A172 (cell line): ENCODE measurements around the gene RAP1GAP. TPM values are rescaled to one million over a fixed set of nuclear protein-coding genes. Genes with fewer than 3 reads are reported as not detected.
"Not testable (repeated sequence)": the region's sequence is repeated elsewhere in the genome, so short reads cannot be mapped to it uniquely, and the experiment has no call there.

Experiments
- DNase-seq: peaks from one replicate; pipeline ENCODE4 v3.0.0-alpha.2; 2015; ENCODE audit warnings: low spot score
- total RNA-seq: library from RNA; depleted of rRNA; stranded (reverse); fragments of >200 nt; shearing (Covaris generic); gene quantifications from 2 replicates; pipeline ENCODE4 v1.2.3, GENCODE V29; 2014

The RAP1GAP gene
- total RNA-seq, 1 experiment from 2014 or later: 1.1 TPM

DNA sequence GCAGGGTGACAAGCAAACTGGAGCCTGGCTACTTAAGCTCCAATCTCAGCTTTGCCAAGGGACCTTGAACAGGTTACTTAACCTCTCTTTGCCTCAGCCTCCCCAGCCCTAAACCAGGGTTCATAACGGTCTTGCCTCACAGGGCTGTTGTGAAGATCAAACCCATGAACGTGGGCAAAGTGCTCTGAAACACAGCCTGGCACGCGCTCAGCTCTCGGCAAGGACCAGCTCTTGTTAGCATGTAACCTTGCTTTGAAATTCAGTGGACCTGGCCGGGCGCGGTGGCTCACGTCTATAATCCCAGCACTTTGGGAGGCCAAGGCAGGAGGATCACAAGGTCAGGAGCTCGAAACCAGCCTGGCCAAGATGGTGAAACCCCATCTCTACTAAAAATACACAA, 24.8 kb downstream of the RAP1GAP start:
- DNase-seq: no peak

DNA sequence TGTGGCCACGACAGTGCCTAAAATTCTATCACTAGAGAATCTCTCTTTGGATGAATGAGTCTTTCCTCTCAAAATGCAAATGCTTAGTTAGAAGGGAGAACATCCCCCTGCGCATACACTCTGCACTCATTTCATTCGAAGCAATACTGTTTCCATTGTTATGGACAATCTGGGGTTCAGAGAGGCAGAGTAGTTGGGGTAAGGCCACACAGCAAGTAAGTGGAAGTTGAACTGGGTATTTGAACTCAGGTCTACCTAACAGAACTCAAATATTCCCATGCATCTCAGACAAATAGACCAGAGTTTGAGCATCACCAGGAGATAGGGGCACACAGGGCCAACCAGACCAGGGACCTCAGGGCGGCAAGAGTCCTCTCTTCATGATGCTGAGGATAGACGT, 25.5 kb downstream of the RAP1GAP start:
- no peak for DNase-seq

DNA sequence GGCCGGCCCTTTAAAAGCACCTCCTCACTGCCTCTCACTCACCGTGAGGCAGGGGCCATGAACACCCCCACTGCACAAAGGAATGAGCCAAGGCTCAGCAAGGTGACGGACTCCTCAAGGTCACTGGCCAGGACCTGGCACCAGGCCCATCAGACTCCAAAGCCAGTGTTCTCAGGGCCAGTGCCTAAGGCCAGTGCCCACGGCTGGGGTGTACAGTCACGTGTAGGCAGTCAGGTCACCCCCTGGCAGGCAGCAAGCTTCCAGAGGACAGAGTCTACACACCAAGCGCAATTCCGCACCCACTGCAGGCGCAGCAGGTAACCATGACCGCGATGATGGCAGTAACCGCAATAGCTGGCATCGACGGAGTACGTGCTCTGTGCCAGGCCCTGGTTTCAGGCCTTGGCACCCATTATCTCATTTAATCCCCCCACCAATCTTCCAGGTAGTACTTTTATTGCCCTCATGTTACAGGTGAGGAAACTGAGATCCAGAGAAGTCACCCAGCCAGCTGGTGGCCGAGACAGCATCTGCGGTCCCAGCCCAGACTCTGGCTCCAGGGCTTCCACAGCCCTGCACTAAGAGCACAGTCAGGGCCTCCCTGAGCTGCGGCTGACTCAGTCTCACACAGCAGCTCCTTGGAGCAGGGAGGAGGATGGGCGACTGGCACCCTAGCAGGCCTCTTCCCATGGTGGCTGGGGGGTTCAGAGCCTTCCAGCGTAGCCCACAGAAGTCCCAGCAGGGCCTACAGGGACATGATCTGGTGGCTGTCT, 27.0 kb downstream of the RAP1GAP start:
- DNase-seq: no peak

DNA sequence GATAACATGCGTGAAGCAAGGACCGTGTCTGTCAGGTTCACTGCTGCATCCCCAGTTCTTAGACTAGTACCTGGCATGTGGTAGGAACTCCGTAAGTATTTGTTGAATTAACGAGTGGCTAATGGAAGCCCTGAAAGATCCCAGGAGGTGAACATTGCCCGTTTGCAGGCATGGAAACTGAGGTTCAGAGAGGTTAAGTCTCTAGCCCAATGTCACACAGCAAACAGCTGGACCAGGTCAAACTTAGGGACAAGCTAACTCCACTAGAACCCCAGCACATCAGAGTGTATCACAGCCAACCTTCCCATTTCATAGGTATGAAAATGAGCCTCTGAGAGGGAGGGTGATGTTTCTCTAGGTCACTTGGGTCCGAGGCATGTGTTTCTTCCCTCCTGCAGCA, 27.6 kb downstream of the RAP1GAP start:
- DNase-seq: no peak

DNA sequence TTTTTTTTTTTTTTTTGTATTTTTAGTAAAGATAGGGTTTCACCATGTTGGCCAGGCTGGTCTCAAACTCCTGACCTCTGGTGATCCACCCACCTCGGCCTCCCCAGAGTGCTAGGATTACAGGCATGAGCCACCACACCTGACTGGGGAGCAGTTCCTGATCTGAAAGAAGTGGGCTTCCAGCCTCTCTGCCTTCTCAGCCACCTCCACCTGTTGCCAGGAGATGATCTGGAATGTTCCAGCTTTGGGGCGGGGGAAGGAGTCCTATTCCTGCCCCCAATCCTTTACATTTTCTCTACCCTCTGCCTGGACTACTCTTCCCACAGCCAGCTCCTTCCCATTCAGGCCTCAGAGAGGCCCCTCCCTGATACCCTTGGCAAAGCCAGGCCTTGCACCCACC, 28.1 kb downstream of the RAP1GAP start:
- no peak for DNase-seq

DNA sequence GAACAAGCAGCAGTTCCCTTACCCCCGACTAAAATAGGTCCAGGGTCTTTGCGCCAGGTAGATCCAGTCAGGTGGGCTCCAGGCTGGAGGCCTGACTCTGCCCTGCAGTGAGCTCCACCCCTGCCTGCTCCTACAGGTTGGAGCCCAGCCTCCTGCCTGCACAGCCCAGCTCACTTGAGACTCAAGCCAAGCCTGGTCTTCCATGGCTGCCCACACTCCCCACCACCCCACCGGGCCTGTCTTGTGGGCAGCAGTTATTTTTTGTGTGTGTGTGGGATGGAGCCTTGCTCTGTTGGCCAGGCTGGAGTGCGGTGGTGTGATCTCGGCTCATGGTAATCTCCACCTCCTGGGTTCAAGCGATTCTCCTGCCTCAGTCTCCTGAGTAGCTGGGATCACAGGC, 28.5 kb downstream of the RAP1GAP start:
- no peak for DNase-seq

DNA sequence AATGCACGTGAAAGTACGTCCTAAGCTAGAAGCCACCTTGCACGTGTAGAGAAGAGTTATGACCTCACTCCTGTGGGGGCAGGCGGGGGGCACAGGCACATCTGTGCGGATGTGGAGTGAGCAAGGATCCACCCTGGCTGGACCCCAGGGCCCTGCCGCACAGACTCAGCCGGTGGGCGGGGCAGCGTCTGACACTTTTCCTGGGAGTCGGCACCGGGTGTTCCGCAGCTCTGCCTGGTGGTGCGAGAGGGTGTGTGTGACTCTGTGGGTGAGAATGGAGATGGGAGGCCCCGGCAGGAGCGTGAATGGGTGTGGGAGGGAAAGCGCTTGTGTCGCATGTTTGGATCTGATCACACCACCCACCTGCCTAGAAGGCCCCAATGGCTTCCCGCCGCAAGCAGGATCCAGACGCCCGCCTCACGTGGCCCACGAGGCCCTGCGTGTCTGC, 29.5 kb downstream of the RAP1GAP start:
- peak; percentile 22 for DNase-seq

DNA sequence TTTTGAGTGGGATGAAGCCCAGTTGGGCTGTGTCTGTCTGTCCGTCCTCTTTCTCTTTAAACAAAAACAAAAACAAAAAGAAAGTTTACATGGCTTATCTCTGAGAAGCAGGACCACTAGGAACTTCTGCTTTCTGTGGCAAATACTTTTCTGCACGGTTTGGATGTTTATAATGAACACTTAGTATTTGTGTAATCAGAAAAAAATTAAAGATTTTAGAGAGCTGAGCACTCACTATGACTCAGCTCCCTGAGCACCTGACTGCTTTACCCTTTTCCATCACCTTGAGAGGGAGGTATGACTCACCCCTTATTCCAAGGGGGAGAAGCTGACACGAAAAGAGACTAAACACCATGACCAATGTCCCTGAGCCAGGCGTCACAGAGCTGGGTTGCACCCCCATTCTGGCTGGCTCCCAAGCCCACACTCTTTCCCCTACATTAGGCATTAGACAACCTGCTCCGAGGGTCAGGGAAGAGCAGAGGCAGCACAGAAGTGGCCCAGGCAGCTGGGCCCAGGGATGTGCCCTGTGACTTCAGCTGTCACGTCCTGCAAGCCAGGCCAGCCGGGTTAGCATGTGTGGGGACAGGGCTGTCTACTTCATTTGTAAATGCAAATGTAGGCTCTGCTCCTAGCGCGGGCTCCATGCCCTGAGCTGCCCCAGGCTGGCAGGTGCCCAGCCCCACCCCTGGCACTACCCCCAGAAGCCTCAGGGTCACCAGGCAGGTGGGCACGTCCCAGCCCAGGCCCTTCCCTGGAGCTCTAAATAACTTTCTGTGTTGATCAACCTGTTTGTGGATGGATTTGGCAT, 30.4 kb downstream of the RAP1GAP start:
- peak; percentile 78 for DNase-seq

DNA sequence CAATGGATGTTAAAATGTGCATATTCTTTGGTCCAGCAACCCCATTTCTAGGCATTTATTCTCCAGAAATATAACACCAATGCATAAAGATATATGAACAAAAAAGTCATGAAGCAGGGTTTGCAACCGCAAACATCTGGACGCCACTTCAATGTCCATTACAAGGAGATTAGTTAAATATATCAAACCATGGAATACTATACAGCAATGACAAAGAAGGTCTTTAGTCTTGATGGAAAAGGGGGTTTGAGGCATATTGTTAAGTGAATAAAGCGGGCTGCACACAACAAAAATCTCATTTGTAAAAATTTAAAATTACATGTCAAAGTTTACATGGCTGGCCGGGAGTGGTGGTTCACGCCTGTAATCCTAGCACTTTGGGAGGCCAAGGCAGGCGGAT, 31.6 kb downstream of the RAP1GAP start:
- no peak for DNase-seq

DNA sequence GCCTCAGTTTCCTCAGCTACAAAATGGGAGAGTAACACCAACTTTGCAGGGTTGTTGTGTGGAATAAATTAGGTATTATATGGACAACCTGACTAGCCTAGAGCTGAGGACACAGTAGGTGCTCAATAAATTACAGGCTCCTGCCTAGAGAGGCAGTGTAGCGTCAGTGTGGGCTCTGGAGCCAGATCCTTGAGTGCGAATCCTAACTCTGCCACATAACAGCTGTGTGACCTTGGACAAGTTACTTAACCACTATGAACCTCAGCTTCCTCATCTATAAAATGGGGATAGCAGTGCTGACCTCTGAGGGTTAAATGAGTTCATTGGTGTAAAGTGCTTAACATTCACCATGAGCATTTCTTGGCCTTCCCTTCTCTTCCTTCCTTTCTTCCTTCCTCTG, 33.1 kb downstream of the RAP1GAP start:
- no peak for DNase-seq

DNA sequence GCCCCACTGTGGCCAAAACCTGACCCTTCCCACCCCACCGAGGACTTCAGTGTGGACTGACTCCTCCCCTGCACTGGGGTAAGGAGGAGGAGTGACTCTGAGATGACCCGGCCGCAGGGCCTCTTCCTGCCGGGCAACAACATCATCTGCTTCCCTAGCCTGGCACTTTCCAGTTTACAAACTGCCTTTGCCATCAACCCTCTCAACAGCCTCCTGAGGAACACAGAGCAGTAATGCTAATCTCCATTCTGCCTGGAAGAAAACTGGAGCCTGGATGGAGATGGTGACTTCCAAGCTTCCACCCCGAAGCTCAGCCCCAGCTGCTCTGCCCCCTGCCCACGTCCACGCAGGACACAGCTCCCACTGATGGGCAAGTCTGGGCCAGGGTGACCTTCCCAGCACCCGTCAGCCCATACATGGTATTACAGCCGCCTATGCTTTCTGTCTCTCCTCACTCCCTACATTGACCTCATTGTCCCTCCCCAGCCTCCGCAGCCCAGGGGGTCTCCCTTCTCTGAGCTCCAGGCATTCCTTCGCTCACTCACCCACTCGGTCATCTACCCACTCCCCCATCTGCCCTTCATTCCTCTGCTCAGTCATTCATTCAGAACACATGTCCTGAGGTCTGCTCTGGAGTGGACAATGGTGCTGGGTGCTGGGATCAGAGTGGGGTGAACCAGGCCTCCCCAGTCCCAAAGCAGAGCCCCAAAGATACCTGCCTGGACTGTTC, 34.2 kb downstream of the RAP1GAP start:
- no peak for DNase-seq

DNA sequence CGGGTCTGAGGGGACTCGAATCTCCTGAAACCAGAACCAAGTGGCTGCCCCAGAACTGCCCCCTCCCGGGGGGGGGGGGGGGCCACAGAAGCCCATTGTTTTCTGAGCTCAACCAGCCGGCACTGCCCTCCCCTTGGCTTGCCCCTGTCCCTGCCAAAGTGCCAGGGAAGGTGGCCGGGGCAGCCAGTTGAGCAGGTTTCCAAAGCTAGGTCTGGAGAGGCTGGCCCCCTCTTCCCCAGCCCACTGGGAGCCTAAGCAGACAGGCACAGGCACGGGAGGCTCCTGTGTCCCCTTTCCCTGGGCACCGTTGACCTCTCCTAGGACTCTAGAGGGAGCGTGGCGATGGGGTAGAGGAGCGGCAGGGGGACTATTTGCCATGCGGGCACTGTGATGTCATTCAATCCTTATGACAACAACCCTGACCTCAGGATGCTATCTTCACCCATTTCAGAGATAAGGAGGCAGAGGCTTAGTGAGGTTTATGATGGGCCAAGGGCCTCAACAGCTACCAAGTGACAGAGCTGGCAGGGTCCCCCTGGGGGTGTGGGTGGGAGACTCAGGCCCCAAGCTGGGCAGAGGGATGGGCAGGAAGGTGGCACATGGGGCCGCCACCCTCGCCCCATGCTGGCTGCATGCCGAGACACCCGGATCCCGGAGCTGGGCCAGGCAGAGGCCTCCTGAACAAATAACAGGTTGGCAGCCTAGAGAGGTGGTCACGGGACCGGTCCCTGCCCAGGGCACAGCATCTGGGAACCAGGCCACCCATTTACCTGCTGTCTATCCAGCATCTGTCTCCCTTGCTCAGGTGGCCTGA, 35.0 kb downstream of the RAP1GAP start:
- no peak for DNase-seq

DNA sequence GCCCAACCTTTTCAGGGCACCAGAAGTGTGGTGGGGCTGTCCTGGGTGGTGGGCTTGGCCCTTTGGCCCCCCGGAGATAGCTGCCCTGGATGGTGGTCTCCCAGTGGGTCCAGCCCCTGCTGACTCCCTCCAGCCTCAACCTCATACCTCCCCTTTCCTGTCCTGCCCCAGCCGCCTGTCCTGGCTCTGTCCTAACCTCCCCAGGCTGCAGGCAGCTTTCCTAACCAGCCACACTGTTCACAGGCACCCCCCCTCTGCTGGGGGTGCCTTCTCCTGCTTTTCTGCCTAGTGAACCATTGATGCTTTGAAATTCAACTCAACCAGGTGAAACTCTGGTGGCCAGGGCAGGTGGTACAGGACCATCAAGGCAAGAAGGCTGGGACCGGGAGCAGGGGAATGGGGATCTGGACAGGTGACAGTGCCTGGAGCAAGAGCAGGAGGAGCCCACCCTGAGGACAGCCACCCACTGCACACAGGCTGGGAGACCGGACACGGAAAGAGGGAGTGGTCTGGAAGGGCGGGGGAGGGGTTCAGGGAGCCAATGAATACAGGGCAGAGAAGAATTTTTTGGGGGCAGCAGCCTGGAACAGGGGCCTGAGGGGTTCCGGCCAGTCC, 35.9 kb downstream of the RAP1GAP start:
- no peak for DNase-seq

DNA sequence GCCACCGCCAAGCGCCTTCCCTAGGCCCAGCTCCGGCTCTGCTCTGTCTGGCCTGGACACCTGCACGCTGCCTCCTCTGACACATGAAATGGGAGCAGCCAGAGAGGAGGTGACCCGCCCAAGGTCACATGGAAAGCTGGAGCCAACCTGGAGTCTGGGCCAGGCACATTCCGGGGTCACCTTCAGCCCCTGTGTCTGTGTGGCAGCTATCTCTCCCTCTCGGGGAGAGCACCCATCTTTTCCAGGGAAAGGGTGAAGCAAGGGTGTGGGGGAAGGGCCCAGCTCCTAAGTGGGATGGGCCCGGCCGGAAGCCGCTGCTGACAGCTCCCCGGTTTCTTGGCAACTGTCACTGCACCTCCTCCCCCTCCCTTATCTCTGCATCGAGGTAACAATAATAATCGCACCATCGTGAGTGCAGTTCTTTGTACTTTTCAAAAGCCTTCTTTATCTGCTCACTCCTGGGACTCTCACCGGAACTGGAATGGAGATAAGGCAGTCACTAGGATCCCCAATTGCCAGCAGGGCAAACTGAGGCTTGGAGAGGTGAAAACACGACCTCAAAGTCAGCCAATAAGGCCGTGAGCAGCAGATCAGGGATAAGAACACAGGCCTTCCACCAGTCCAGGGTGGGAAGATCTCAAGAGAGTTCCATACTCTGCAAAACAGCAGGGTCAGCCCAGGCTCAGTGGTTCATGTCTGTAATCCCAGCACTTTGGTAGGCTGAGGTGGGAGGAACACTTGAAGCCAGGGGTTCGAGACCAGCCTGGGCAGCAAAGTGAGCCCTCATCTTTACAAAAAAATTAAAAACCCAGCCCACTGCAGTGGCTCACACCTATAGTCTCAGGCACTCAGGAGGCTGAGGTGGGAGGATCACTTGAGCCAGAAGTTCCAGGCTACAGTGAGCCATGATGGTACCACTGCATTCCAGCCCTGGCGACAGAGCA, 36.9 kb downstream of the RAP1GAP start:
- DNase-seq: peak; percentile 61

DNA sequence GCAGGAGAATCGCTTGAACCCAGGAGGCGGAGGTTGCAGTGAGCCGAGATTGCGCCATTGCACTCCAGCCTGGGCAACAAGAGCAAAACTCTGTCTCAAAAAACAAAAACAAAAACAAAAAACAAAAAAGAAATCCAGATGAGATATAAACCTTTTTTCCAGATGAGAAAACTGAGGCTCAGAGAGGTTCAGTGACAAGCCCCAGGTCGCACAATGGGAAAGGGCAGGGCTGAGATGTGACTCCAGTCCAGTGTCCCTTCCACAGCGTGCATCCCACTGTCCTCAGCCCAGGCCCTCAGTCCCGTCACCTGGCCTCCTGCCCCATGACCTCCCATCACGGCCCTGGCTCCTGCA, 37.6 kb downstream of the RAP1GAP start:
- not testable (repeated sequence) for DNase-seq

DNA sequence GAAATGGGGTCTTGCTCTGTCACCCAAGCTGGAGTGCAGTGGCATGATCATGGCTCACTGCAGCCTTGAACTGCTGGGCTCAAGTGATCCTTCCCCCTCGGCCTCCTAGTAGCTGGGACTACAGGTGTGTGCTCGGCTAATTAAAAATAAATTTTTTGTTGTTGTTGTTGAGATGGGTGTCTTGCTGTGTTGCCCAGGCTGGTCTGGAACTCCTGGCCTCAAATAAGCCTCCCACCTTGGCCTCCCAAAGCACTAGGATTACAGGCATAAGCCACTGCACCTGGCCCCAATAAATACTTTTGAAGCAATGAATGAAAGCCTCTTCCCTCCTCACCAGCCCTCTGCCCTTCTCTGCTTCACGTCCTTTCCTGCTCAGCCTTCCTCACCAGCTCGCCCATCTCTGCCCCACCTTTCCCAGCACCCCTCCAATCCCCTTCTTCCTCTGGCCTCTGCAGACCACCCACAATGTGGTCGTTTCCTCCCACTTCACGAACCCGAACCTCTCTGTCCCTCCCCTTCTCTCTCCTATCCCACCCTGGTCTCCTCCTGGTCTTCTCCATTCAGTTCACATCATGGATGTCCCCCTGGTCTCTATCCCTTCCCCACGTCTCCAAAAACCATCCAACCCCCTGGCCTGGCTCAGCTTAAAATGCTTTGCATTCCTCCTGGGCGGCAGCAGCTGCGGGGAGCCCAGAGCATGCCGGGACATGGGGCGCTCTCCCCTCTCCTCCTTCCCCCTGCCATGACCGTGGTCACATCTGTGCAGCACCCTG, 38.4 kb downstream of the RAP1GAP start:
- no peak for DNase-seq

DNA sequence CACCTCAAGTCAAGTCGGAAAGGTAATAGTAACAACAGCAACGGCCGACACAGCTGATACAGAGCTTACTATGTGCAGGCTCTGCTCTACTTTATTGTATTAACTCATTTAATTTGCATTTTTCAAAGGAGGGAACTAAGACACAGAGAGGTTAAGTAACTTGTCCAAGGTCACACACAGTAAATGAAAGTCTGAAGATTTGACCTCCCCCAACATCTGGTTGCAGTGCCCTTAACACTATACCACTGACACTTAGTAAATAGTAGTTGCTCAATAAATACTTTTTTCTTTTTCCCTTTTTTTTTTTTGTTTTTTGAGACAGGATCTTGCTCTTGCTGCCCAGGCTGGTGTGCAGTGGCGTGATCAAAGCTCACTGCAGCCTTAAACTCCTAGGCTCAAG, 39.2 kb downstream of the RAP1GAP start:
- DNase-seq: no peak

DNA sequence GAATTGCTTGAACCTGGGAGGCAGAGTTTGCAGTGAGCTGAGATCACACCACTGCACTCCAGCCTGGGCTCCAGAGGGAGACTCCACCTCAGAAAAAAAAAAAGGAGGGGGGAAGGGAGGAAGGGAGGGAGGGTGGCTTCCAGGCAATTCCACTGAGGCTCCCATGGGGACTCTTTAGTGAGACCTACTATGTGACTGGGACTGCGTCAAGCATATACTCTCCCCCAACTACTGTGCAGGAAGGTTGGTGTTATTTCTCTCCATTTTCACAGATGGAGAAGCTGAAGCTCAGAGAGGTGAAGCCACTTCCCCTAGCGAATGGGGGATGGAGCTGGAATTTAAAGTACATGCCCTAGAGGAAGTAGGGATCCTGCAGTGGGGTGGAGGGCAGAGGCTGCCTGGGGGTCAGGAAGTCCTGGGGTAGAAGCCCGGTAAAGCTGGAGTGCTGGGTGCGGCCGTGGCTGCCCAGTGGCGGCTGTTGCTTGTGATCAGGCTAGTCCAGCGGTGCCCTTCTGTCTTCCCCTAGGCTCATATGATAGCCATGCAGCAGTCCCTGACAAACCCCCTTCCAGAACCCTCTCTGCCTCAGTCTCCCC, 40.3 kb downstream of the RAP1GAP start:
- DNase-seq: no peak

DNA sequence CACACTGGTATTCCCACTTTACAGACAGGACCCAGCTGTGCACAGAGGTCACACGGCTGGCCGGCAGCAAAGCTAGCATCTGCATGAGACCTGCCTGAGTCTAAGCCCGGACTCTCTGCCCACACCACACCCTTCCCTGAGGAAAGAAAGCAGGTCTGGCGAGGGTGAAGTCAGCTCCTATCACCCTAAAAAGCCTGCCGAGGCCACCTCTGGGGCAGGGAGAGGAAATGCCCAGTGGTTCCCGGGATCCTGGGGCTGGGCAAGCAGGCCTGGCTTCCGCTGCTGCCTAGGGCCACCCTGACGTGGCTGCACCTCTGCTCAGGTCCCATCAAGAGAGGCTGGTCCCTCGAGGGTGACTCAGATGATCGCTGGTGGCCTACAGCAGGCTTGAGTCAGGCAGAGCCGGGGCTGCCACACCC, 42.2 kb downstream of the RAP1GAP start:
- DNase-seq: peak; percentile 50
